Esophagus squamous epithelium (tissue), 5 donors: ENCODE data around the gene CLEC4F. TPM values are rescaled to one million over a fixed set of nuclear protein-coding genes. Genes with fewer than 3 reads are reported as not detected.

Source experiments
- DNase-seq: peaks from one replicate; lab custom pipeline; 2025; lab: John Stamatoyannopoulos, UW
- H3K27ac ChIP-seq, 4 donors: fragments of 200-600 bp; sonication (generic); one replicate each; pipeline ENCODE4 v1.5.1; 2016 to 2019; ENCODE audit warnings: mild to moderate bottlenecking in 1 of 4
- H3K27me3 ChIP-seq, 4 donors: fragments of 200-600 bp; sonication (generic); 1 replicate in 3 of 4; 2 replicates in 1 of 4; pipeline versions ENCODE4 v1.5.1 to v1.6.0; 2017 to 2021; ENCODE audit warnings: antibody characterized with exemption in 1 of 4
- H3K36me3 ChIP-seq, 3 donors: fragments of 200-600 bp; sonication (generic); one replicate each; pipeline ENCODE4 v1.5.1; 2016 to 2019
- H3K4me1 ChIP-seq, 3 donors: fragments of 200-600 bp; sonication (generic); one replicate each; pipeline ENCODE4 v1.5.1; 2017 to 2019
- H3K4me3 ChIP-seq, 4 donors: fragments of 200-600 bp; sonication (generic); 1 replicate in 3 of 4; 2 replicates in 1 of 4; pipeline ENCODE4 v1.5.1; 2016 to 2019; ENCODE audit warnings: mild to moderate bottlenecking in 2 of 4, moderate library complexity in 1 of 4
- H3K9me3 ChIP-seq, 3 donors: fragments of 200-600 bp; sonication (generic); one replicate each; pipeline ENCODE4 v1.5.1; 2016 to 2019
- POLR2A ChIP-seq, 4 donors: fragments of 450-650 bp; IDR thresholded peaks; one replicate each; pipeline ENCODE4 v1.6.1; 2017; ENCODE audit warnings: antibody characterized with exemption in 4 of 4, mild to moderate bottlenecking in 4 of 4, moderate library complexity in 3 of 4
- WGBS, 2 donors: methylation state at CpG; one replicate each; pipeline ENCODE4 v1.1.5; 2018; 5-methylcytosine and 5-hydroxymethylcytosine counted together
- intact Hi-C: fragments of 100-400 bp; cut with DNase I; formaldehyde crosslinking; loops from one replicate; pipeline ENCODE4 v1.15.0; 2022
- total RNA-seq, 4 donors: library from RNA; depleted of rRNA; stranded (reverse); fragments of >200 nt; gene quantifications; one replicate each; pipeline ENCODE4 v1.1.0, GENCODE V29; 2016
- TF ChIP-seq, protein P1 (sequence below), 6 experiments: fragments of 450-650 bp in 4 of 6; fragments of 200-600 bp in 2 of 6; sonication (generic) in 2 of 6; IDR thresholded peaks; one replicate each; pipeline ENCODE4 v1.5.1; 2016 to 2019; ENCODE audit warnings: antibody characterized with exemption in 6 of 6, mild to moderate bottlenecking in 4 of 6, moderate library complexity in 4 of 6
- donor health status: DM: yes; HTN: yes; CAD: no.

Gene CLEC4F
- total RNA-seq, 4 donors from 2014 or later, result 0.15 TPM; not detected in 3

DNA sequence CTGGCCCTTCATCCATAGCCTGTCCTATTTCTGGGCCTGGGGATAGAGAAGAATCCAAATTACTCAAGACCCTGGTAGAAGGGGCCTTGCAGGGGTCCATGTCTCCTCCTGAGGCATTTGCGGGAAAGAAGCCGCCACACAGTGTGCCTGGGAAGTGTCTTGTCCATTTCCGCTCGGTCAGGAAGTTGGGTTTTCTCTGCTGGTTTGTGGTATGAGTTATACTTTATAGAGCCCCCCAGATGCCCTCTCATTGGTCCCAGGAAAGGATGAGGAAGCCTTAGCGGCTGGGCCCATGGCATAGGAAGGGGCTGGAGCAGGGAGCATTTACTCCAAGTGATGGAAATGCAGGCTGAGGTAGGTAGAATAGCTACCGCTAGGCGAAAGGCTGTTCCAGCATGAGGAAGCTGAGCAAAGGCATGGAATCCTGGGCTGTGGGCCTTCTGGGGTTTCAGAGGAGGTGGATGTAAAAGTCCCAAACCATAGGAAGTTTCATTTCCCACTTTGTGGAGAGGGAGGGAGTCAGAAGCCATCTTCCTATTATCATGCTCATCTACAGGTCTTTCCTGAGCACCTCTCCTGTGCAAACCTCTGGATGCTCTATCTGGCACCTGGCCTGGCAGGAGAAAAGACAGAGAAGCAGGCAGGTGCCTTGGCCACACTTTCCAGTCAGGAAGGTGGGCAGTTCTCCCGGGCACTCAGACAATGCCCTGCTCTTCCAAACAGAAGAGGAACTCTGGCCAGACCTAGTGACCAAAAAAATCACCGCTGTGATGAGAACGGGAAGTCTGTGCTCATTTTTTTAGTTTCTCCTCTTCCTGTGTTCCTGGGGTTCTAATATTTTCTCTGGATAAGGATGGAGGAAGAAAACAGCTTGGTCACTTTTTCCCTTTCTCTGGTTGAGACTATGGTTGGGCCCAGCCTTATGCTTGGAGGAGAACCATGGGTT, 17.9 kb upstream of the CLEC4F start:
- no peak for DNase-seq
- Histone ChIP-seq H3K27me3 (peaks cover 0 to 39% (median 0%) of the 10 kb centered on the region in 4 donors), H3K27ac (no peak overlapping the region), H3K9me3 (no peaks in the 10 kb centered on the region), H3K4me1 (no peaks in the 10 kb centered on the region), H3K4me3 (no peak overlapping the region), H3K36me3 (no peaks in the 10 kb centered on the region)
- TF ChIP-seq, protein P1, sequence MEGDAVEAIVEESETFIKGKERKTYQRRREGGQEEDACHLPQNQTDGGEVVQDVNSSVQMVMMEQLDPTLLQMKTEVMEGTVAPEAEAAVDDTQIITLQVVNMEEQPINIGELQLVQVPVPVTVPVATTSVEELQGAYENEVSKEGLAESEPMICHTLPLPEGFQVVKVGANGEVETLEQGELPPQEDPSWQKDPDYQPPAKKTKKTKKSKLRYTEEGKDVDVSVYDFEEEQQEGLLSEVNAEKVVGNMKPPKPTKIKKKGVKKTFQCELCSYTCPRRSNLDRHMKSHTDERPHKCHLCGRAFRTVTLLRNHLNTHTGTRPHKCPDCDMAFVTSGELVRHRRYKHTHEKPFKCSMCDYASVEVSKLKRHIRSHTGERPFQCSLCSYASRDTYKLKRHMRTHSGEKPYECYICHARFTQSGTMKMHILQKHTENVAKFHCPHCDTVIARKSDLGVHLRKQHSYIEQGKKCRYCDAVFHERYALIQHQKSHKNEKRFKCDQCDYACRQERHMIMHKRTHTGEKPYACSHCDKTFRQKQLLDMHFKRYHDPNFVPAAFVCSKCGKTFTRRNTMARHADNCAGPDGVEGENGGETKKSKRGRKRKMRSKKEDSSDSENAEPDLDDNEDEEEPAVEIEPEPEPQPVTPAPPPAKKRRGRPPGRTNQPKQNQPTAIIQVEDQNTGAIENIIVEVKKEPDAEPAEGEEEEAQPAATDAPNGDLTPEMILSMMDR (IDR thresholded peaks at IDR 0.05), result no peak
- 77 to 83% methylated on average over 9 to 10 of the region's 10 CpGs for WGBS, 2 donors
- intact Hi-C loops, result no loop called here

DNA sequence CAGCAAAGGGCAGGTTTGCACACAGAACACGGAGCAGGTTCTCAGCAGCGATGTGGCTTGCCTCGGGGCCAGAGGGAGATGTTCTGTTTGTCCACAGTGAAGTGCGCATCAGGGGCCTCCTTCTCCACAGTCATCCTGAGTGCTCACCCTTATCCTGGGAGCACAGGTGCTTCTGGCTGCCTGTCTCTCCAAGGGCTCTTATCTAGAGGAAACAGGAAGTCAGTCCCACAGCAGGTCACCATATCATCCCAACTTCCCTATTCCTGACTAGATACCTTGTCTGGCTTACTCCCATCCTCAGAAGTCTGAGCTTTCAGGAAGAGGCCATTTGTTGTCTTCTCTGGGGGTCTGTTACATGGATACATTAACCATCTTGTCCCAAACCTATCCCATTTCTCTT, 15.2 kb upstream of the CLEC4F start, which contains the start of gene CD207:
CD207 (minus strand) TSS at position 174 of the 400 bp plus-strand sequence; CDS start at position 134, 40 bp downstream.
- Histone ChIP-seq H3K27me3 (peaks cover 0 to 31% (median 0%) of the 10 kb centered on the region in 4 donors), H3K9me3 (no peaks in the 10 kb centered on the region), H3K36me3 (no peaks in the 10 kb centered on the region), H3K4me1 (no peaks in the 10 kb centered on the region), H3K4me3 (no peak within 1 kb of the TSS), H3K27ac (no peak within 1 kb of the TSS)
- intact Hi-C loops, result no loop called here
- TF ChIP-seq, protein P1 (IDR thresholded peaks at IDR 0.05), result no peak
- no peak for TF ChIP-seq POLR2A (IDR thresholded peaks at IDR 0.05)
- no peak for DNase-seq
- WGBS, 2 donors, result 90 to 94% methylated on average over 4 of the region's 4 CpGs

DNA sequence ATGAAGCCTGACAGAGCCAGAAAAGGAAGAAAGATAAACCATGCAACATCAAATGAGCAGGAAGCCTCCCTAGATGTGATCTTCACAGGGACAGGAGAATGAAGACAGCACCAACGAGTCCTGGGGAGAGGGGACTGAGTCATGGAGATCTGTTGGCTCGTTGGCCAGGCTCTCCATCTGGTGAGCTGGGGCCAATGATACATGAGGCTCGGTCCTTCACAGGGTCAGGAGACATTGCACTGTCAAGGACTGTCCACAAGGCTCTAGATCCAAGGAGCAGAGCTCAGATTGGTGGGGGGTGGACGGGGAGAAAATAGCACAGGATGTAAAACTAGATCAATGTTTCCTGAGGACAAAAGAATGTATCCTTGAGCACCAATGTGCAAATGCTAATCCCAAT, 14.5 kb upstream of the CLEC4F start:
- intact Hi-C loops, result no loop called here
- Histone ChIP-seq H3K9me3 (no peaks in the 10 kb centered on the region), H3K36me3 (no peaks in the 10 kb centered on the region), H3K4me3 (no peak overlapping the region), H3K27me3 (peaks cover 0 to 35% (median 0%) of the 10 kb centered on the region in 4 donors), H3K27ac (no peak overlapping the region), H3K4me1 (no peaks in the 10 kb centered on the region)
- WGBS, 2 donors, result 58 to 70% methylated on average over 4 of the region's 4 CpGs
- TF ChIP-seq POLR2A (IDR thresholded peaks at IDR 0.05), result no peak
- TF ChIP-seq, protein P1 (IDR thresholded peaks at IDR 0.05), result no peak
- no peak for DNase-seq

DNA sequence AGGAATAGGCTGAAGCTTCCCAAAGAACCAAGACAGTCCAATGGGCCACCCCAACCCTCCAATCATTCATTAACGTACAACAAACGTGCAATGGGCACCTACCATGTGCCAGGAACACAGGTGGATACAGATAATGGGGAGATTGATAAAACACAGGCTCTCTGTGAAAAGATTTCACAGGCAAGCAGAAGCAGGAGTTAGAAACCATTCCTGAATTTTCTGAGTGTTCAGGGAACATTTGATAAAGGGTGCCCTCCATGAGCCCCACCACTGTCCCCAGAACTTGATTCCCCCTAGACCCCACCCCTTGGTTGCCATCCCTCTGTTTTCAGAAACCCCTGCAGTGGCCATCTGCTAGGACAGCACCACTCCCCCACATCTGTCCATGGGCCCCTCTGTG, 13.7 kb upstream of the CLEC4F start:
- no peaks in the 10 kb centered on the region for H3K4me1 ChIP-seq
- 41 to 80% methylated on average over 2 of the region's 2 CpGs for WGBS, 2 donors
- no peak for DNase-seq
- H3K4me3 ChIP-seq, result no peak overlapping the region
- H3K36me3 ChIP-seq, result no peaks in the 10 kb centered on the region
- intact Hi-C loops, result no loop called here
- no peak for TF ChIP-seq POLR2A (IDR thresholded peaks at IDR 0.05)
- TF ChIP-seq, protein P1 (IDR thresholded peaks at IDR 0.05), result no peak
- H3K27ac ChIP-seq, result no peak overlapping the region
- peaks cover 0 to 41% (median 0%) of the 10 kb centered on the region in 4 donors for H3K27me3 ChIP-seq
- H3K9me3 ChIP-seq, result no peaks in the 10 kb centered on the region

DNA sequence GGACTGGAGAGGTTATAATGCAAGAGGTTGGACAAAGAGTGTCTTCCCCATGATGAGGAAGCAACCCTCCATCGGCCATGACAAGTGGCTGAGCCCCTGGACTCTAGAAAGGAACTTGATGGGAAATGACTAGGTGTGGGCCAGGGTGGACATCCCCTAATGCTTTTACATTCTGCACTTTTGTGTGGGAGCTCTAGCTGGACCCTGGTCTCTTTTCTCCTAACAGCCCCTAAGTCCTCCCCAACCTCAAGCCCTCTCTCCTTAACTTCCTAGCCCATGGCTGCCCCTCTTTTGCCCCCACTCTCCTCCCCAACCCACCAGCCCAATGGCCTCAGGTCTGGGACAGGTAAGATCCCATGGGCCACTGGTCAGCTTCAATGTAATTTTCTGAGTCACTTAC, 12.8 kb upstream of the CLEC4F start:
- H3K27ac ChIP-seq, result no peak overlapping the region
- H3K4me1 ChIP-seq, result no peaks in the 10 kb centered on the region
- peaks cover 0 to 43% (median 0%) of the 10 kb centered on the region in 4 donors for H3K27me3 ChIP-seq
- H3K36me3 ChIP-seq, result no peaks in the 10 kb centered on the region
- H3K4me3 ChIP-seq, result no peak overlapping the region
- WGBS, 2 donors, result 54 to 73% methylated on average over 1 of the region's 1 CpG
- no peak for DNase-seq
- no peaks in the 10 kb centered on the region for H3K9me3 ChIP-seq
- no peak for TF ChIP-seq POLR2A (IDR thresholded peaks at IDR 0.05)
- TF ChIP-seq, protein P1 (IDR thresholded peaks at IDR 0.05), result no peak
- intact Hi-C loops, result no loop called here
